Activated CD4-positive, alpha-beta memory T cell treated with anti-CD3 and anti-CD28 coated beads, Interleukin-2, amount 10 ng/mL, durations not matched to agents 7 days and 5 days (primary cell): Measurements from ENCODE around the gene MAP7. TPM values are rescaled to one million over a fixed set of nuclear protein-coding genes. Genes with fewer than 3 reads are reported as not detected.
"Not testable (repeated sequence)": the region's sequence is repeated elsewhere in the genome, so short reads cannot be mapped to it uniquely, and the experiment has no call there.

Experiments
- CTCF ChIA-PET: fragments of 350-600 bp; sonication (Branson Sonifier 250); formaldehyde crosslinking; loops from one replicate; lab custom pipeline; 2021; ENCODE audit warnings: antibody characterized with exemption, inconsistent platforms; lab: Charles Lee
- POLR2A ChIA-PET: fragments of 350-600 bp; sonication (Branson Sonifier 250); formaldehyde crosslinking; loops from one replicate; lab custom pipeline; 2021; ENCODE audit warnings: antibody characterized with exemption; lab: Charles Lee
- DNase-seq: peaks from one replicate; pipeline ENCODE4 v3.0.0-alpha.2; 2020
- H3K27ac Mint-ChIP-seq: one replicate; pipeline ENCODE4 v1.8.0; 2021; ENCODE audit warnings: mild to moderate bottlenecking, mixed read lengths
- H3K27me3 Mint-ChIP-seq: one replicate; pipeline ENCODE4 v1.8.0; 2021; ENCODE audit warnings: mixed read lengths
- H3K36me3 Mint-ChIP-seq: one replicate; pipeline ENCODE4 v1.8.0; 2021; ENCODE audit warnings: low read depth, mixed read lengths
- H3K4me1 Mint-ChIP-seq: one replicate; pipeline ENCODE4 v1.8.0; 2021; ENCODE audit warnings: mixed read lengths
- H3K4me3 Mint-ChIP-seq: one replicate; pipeline ENCODE4 v1.8.0; 2021; ENCODE audit warnings: mild to moderate bottlenecking, mixed read lengths
- H3K9me3 Mint-ChIP-seq: one replicate; pipeline ENCODE4 v1.8.0; 2021; ENCODE audit warnings: mixed read lengths
- total RNA-seq, 2 experiments: library from RNA; stranded (reverse); gene quantifications; one replicate each; pipeline ENCODE4 v1.2.3, GENCODE V29; 2021

Gene MAP7
- total RNA-seq, 2 experiments from 2014 or later, result 1.4 to 1.8 TPM

- Mint-ChIP-seq H3K4me1 (peaks cover 10% of the 10 kb centered on the region), H3K27me3 (peaks cover 2% of the 10 kb centered on the region), H3K4me3 (no peak overlapping the region), H3K36me3 (no peaks in the 10 kb centered on the region), H3K9me3 (no peaks in the 10 kb centered on the region), H3K27ac (no peak overlapping the region)
- ChIA-PET POLR2A (no interaction called here), CTCF (no interaction called here)
- no peak for DNase-seq
These were observed 41.4 kb downstream of the MAP7 start for GRCh38 chr6:136508725-136509392.

DNA sequence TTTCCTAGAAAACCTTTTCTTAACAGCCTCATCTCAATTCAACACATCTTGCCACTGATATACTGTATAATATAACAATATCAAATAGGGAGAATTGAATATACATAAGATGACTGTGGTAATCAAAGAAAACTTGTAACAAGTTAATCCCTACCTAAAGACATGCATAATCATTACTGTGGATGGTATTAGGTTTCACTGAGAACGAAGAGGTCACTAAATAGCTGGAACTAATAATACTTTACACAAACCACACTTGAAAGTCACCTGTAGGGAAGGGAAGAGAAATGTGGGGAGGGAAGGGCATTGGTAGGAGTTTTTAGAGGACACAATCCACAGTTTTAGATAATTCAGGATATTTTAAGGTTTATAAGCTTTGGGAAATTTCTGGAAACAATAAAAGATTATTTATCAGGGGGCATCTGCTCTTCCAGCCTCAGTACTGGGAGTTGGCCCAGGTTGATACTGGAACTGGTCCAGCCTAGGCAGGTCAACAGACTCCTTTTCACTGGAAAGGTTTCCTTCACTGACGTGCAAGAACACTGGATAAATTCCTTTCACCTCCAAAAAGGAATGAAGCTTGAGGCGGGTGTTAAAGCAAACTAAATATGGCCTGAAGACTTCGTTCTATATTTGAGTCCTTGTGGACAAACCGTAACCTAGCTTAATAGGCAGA, 44.0 kb downstream of the MAP7 start:
- Mint-ChIP-seq H3K36me3 (no peaks in the 10 kb centered on the region), H3K9me3 (no peaks in the 10 kb centered on the region), H3K4me1 (peaks cover 10% of the 10 kb centered on the region), H3K27ac (no peak overlapping the region), H3K27me3 (peaks cover 2% of the 10 kb centered on the region), H3K4me3 (no peak overlapping the region)
- CTCF ChIA-PET, result no interaction called here
- no peak for DNase-seq
- POLR2A ChIA-PET, result no interaction called here

DNA sequence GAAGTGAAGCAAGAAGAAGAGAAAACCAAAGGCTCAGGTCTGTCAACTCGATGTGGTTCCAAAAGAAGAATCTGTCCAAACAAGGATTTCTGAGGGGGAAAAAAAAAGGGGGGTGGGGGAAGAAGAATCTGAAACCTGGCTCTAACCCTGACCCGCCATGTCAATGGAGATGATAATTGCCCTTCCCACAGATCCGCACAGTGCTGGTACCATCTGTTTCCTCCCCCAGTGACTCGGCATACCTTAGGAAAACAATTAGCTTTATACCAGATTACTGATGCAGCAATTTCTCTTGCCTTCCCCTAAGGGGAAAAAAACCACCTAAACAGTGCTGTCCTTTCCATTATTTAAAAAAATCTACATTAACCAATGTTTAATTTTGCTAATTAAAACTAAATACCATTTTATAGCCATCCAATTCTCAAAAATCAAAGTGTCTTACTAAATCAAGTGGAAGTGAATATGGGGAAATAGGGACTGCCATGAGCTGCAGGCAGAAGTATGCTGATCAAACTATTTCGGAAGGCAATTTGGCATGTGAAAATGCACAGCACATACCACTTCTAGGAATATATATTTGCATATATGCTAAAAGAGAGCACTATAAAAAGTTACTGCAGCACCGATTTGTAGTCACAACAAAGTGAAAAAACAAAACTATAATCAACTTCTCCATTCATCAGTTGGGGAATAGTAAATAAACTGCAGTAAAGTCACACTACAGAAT, 46.8 kb downstream of the MAP7 start:
- H3K9me3 Mint-ChIP-seq, result no peaks in the 10 kb centered on the region
- H3K4me1 Mint-ChIP-seq, result no peaks in the 10 kb centered on the region
- no peak overlapping the region for H3K4me3 Mint-ChIP-seq
- no peak overlapping the region for H3K27ac Mint-ChIP-seq
- ChIA-PET POLR2A (no interaction called here), CTCF (no interaction called here)
- H3K27me3 Mint-ChIP-seq, result peaks cover 2% of the 10 kb centered on the region
- H3K36me3 Mint-ChIP-seq, result no peaks in the 10 kb centered on the region
- no peak for DNase-seq

DNA sequence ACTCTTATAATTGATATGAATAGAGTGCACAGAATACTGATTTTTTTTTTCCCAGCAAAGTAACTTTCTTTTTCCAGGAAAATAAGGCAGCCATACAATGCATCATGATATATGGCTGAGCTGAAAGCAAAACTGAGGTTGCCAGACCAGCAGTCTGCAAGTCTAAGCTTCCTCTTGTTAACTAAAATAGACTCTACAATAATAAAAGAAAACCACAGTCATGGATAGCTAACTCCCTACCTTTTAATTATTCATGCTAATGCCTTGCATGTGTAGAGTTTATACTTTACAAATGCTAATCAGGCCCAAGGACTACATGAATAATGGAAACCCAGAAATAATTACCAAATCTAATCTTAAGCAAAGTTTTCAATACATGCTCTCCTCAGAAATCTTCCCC, 47.4 kb downstream of the MAP7 start:
- Mint-ChIP-seq H3K27me3 (peaks cover 2% of the 10 kb centered on the region), H3K4me3 (no peak overlapping the region), H3K4me1 (no peaks in the 10 kb centered on the region), H3K27ac (no peak overlapping the region), H3K9me3 (no peaks in the 10 kb centered on the region), H3K36me3 (no peaks in the 10 kb centered on the region)
- POLR2A ChIA-PET, result no interaction called here
- CTCF ChIA-PET, result no interaction called here
- DNase-seq, result no peak

- Mint-ChIP-seq H3K27me3 (peaks cover 2% of the 10 kb centered on the region), H3K36me3 (no peaks in the 10 kb centered on the region), H3K4me3 (no peak overlapping the region), H3K27ac (no peak overlapping the region), H3K4me1 (no peaks in the 10 kb centered on the region), H3K9me3 (no peaks in the 10 kb centered on the region)
- ChIA-PET POLR2A (no interaction called here), CTCF (no interaction called here)
- DNase-seq, result no peak
These were observed 48.7 kb downstream of the MAP7 start for GRCh38 chr6:136501514-136501913.

DNA sequence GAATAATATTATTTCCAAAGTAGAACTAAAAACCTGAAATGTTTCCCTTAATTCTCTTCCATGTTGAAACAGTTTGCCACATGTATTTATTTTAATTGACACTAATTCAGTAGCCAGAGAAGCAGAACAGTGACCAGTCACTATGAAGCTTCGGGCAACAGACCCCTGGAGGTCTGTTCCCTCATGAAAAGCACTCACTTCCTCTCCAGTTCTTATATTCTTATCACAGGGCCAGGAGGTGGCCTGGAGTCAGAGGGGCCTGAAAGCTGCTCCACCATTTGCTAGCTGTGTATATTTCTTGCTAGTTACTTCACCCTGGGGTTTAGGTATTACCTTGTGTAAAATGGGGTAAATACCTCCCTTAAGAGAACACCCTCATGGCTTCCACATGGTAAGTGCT, 49.1 kb downstream of the MAP7 start:
- no peak overlapping the region for H3K4me3 Mint-ChIP-seq
- no peak for DNase-seq
- H3K27me3 Mint-ChIP-seq, result peaks cover under 1% of the 10 kb centered on the region
- no peak overlapping the region for H3K27ac Mint-ChIP-seq
- CTCF ChIA-PET, result no interaction called here
- H3K4me1 Mint-ChIP-seq, result no peaks in the 10 kb centered on the region
- POLR2A ChIA-PET, result no interaction called here
- no peaks in the 10 kb centered on the region for H3K9me3 Mint-ChIP-seq
- H3K36me3 Mint-ChIP-seq, result no peaks in the 10 kb centered on the region

DNA sequence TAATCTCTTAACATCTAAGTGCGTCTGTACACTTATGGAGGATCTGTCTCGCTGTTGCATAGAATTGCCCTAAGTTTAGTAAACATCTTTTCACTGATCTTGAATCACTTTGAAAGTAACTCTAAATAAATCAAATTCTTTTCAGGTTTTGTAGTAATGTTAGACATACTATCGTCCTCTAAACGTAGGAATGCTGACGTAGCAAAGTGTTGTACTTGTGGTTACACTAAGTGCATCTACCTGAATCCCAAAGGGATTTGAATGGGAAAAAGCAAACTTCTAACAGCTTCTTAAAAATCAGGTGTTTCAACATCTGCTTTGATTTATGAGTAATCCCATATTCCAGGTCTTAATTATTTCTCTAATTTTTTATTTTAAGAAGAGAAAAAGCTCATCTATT, 49.8 kb downstream of the MAP7 start:
- H3K27me3 Mint-ChIP-seq, result no peaks in the 10 kb centered on the region
- H3K4me1 Mint-ChIP-seq, result no peaks in the 10 kb centered on the region
- H3K27ac Mint-ChIP-seq, result no peak overlapping the region
- H3K36me3 Mint-ChIP-seq, result no peaks in the 10 kb centered on the region
- H3K9me3 Mint-ChIP-seq, result no peaks in the 10 kb centered on the region
- DNase-seq, result no peak
- ChIA-PET POLR2A (no interaction called here), CTCF (no interaction called here)
- no peak overlapping the region for H3K4me3 Mint-ChIP-seq

GRCh38 chr6:136499370-136499769, 50.9 kb downstream of the MAP7 start:
- Mint-ChIP-seq H3K27me3 (no peaks in the 10 kb centered on the region), H3K4me3 (no peak overlapping the region), H3K36me3 (no peaks in the 10 kb centered on the region), H3K9me3 (no peaks in the 10 kb centered on the region), H3K4me1 (no peaks in the 10 kb centered on the region), H3K27ac (no peak overlapping the region)
- ChIA-PET CTCF (no interaction called here), POLR2A (no interaction called here)
- no peak for DNase-seq

GRCh38 chr6:136496449-136496848, 53.8 kb downstream of the MAP7 start:
- not testable (repeated sequence) for H3K4me3 Mint-ChIP-seq, H3K36me3 Mint-ChIP-seq
- CTCF ChIA-PET, result interaction anchor here (0.6 kb wide), 1 partner anchor 61 kb away, joined by 3 read pairs; no protein-coding TSS in a partner anchor

GRCh38 chr6:136494710-136495109, 55.5 kb downstream of the MAP7 start:
- Mint-ChIP-seq H3K27ac (no peak overlapping the region), H3K9me3 (no peaks in the 10 kb centered on the region), H3K4me1 (no peaks in the 10 kb centered on the region), H3K27me3 (peaks cover 4% of the 10 kb centered on the region), H3K4me3 (no peak overlapping the region), H3K36me3 (no peaks in the 10 kb centered on the region)
- ChIA-PET CTCF (no interaction called here), POLR2A (no interaction called here)
- no peak for DNase-seq

More at GRCh38 chr6:136496449-136496848, 53.8 kb downstream of the MAP7 start:
- H3K27me3 Mint-ChIP-seq, H3K4me1 Mint-ChIP-seq, DNase-seq, H3K27ac Mint-ChIP-seq, H3K9me3 Mint-ChIP-seq, POLR2A ChIA-PET: not testable (repeated sequence)

GRCh38 chr6:136494059-136494458, 56.2 kb downstream of the MAP7 start:
- no peak overlapping the region for H3K27ac Mint-ChIP-seq
- H3K4me1 Mint-ChIP-seq, result no peaks in the 10 kb centered on the region
- H3K9me3 Mint-ChIP-seq, result no peaks in the 10 kb centered on the region
- DNase-seq, result no peak
- no peak overlapping the region for H3K4me3 Mint-ChIP-seq
- H3K36me3 Mint-ChIP-seq, result no peaks in the 10 kb centered on the region
- POLR2A ChIA-PET, result no interaction called here
- peaks cover 4% of the 10 kb centered on the region for H3K27me3 Mint-ChIP-seq
- CTCF ChIA-PET, result no interaction called here

- no peaks in the 10 kb centered on the region for H3K9me3 Mint-ChIP-seq
- H3K4me1 Mint-ChIP-seq, result no peaks in the 10 kb centered on the region
- H3K36me3 Mint-ChIP-seq, result no peaks in the 10 kb centered on the region
- H3K4me3 Mint-ChIP-seq, result no peak overlapping the region
- CTCF ChIA-PET, result no interaction called here
- POLR2A ChIA-PET, result no interaction called here
- H3K27ac Mint-ChIP-seq, result no peak overlapping the region
- no peak for DNase-seq
- H3K27me3 Mint-ChIP-seq, result peaks cover 4% of the 10 kb centered on the region
These were observed 57.8 kb downstream of the MAP7 start for GRCh38 chr6:136492409-136492808.

DNA sequence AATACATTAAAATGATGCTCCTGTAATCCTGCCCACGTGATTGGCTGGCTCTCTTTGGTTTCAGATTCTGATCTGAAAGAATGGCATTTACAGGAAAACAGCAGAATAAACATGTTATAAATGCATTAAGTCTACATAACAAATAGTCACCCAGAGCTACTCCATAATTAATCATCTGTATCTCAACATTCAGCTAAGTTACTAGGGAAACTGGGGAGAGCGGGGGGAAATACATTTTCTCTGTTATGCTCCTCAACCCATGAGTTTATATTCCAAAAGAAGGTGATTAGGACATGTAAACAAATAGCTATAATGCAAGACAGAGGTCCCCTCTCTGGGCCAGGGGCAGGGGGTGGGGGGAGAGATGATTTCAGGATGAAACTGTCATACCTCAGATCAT, 58.5 kb downstream of the MAP7 start:
- no peaks in the 10 kb centered on the region for H3K9me3 Mint-ChIP-seq
- no peaks in the 10 kb centered on the region for H3K4me1 Mint-ChIP-seq
- H3K27ac Mint-ChIP-seq, result no peak overlapping the region
- no peak overlapping the region for H3K4me3 Mint-ChIP-seq
- no peak for DNase-seq
- CTCF ChIA-PET, result no interaction called here
- H3K27me3 Mint-ChIP-seq, result peaks cover 4% of the 10 kb centered on the region
- no peaks in the 10 kb centered on the region for H3K36me3 Mint-ChIP-seq
- POLR2A ChIA-PET, result no interaction called here
